Esophagus muscularis mucosa (tissue), 4 donors: ENCODE measurements around the gene GET4.

Source experiments
- CTCF ChIP-seq, 3 experiments: fragments of 200-600 bp in 2 of 3; fragments of 450-650 bp in 1 of 3; sonication (generic) in 2 of 3; IDR thresholded peaks; one replicate each; pipeline ENCODE4 v1.5.1; 2017 to 2019; ENCODE audit warnings: antibody characterized with exemption in 3 of 3, mild to moderate bottlenecking in 2 of 3, moderate library complexity in 1 of 3
- EP300 ChIP-seq: sonication (generic); formaldehyde crosslinking; IDR thresholded peaks from one replicate; pipeline ENCODE4 v1.6.1; 2017; ENCODE audit warnings: antibody characterized with exemption
- POLR2A ChIP-seq: fragments of 450-650 bp; IDR thresholded peaks from one replicate; pipeline ENCODE4 v1.6.1; 2017; ENCODE audit warnings: antibody characterized with exemption, moderate library complexity, mild to moderate bottlenecking, low read depth
- POLR2AphosphoS5 ChIP-seq, 2 donors: sonication (generic); formaldehyde crosslinking; IDR thresholded peaks; one replicate each; pipeline ENCODE4 v1.6.1; 2017; ENCODE audit warnings: antibody characterized with exemption in 2 of 2

- TF ChIP-seq POLR2A (no peak), POLR2AphosphoS5 (IDR thresholded peaks at IDR 0.05) (no peak), CTCF (IDR thresholded peaks at IDR 0.05) (no peak), EP300 (no peak)
Observed at GRCh38 chr7:849145-849544, 27.2 kb upstream of the GET4 start.
